Epithelial cell of alveolus of lung (primary cell): Measurements from ENCODE around the gene CAVIN2. TPM values are rescaled to one million over a fixed set of nuclear protein-coding genes. Genes with fewer than 3 reads are reported as not detected.

Source experiments
- total RNA-seq: library from RNA; depleted of rRNA; stranded (reverse); fragments of >200 nt; gene quantifications from 2 replicates; pipeline ENCODE4 v1.2.1, GENCODE V29; 2015

Gene CAVIN2
- total RNA-seq: 6.5 and 16.9 TPM in 2 replicates

GRCh38 chr2:191846515-191847476 lies at the start of gene CAVIN2:
CAVIN2 (minus strand) TSS chr2:191847088; CDS start chr2:191846925, 163 bp downstream.

Other genes with a start within 250 kb of the CAVIN2 start
- 10.6 and 13.7 TPM in 2 replicates for gene NABP1, start 169.0 kb downstream of the CAVIN2 start, total RNA-seq